Natural killer cell treated with Interleukin-12 subunit alpha and Interleukin-12 subunit beta and Interleukin-15 and Interleukin-18, amount 100 ng/mL, for 72 hours (primary cell): ENCODE results near the gene CPNE9. TPM values are rescaled to one million over a fixed set of nuclear protein-coding genes. Genes with fewer than 3 reads are reported as not detected.

Source experiments
- ATAC-seq, 2 donors: fragments of 150-1000 bp; cut with Tn5 transposase in 1 of 2; sonication (Bioruptor Pico), chemical (Tn5 transposase) in 1 of 2; 2 replicates each; pipeline ENCODE4 v1.10.0; 2021
- DNase-seq: peaks from one replicate; pipeline ENCODE4 v3.0.0; 2022; ENCODE audit warnings: low spot score
- H3K27ac Mint-ChIP-seq, 2 donors: 1 replicate in 1 of 2; 2 replicates in 1 of 2; pipeline ENCODE4 v1.8.0; 2022; ENCODE audit warnings: mixed read lengths in 2 of 2, mild to moderate bottlenecking in 1 of 2, moderate library complexity in 1 of 2
- H3K27me3 Mint-ChIP-seq, 2 donors: 1 replicate in 1 of 2; 2 replicates in 1 of 2; pipeline ENCODE4 v1.8.0; 2022; ENCODE audit warnings: mixed read lengths in 2 of 2
- H3K36me3 Mint-ChIP-seq: one replicate; pipeline ENCODE4 v1.8.0; 2022; ENCODE audit warnings: mixed read lengths
- H3K4me1 Mint-ChIP-seq, 2 donors: 1 replicate in 1 of 2; 2 replicates in 1 of 2; pipeline ENCODE4 v1.8.0; 2022; ENCODE audit warnings: low read depth in 2 of 2, mixed read lengths in 2 of 2, mild to moderate bottlenecking in 1 of 2
- H3K4me3 Mint-ChIP-seq: one replicate; pipeline ENCODE4 v1.8.0; 2022; ENCODE audit warnings: mixed read lengths
- H3K9me3 Mint-ChIP-seq: 2 replicates; pipeline ENCODE4 v1.8.0; 2022; ENCODE audit warnings: mixed read lengths
- total RNA-seq, 2 donors: library from RNA; stranded (reverse); gene quantifications; one replicate each; pipeline ENCODE4 v1.2.3, GENCODE V29; 2022

Gene CPNE9
- total RNA-seq, 2 donors from 2014 or later = 0.29 TPM; not detected in 1

GRCh38 chr3:9695345-9695744 lies 8.3 kb upstream of the CPNE9 start:
- no peak for ATAC-seq
- no peak for DNase-seq
- Mint-ChIP-seq H3K4me1 (peaks cover 0 to 8% of the 10 kb centered on the region in 2 donors), H3K36me3 (peaks cover 7% of the 10 kb centered on the region), H3K9me3 (no peaks in the 10 kb centered on the region), H3K27me3 (no peaks in the 10 kb centered on the region), H3K4me3 (no peak overlapping the region), H3K27ac (no peak overlapping the region)

- peaks cover 0 to 6% of the 10 kb centered on the region in 2 donors for H3K4me1 Mint-ChIP-seq
- ATAC-seq = no peak
- H3K27ac Mint-ChIP-seq = no peak overlapping the region
- H3K4me3 Mint-ChIP-seq = no peak overlapping the region
- no peaks in the 10 kb centered on the region for H3K27me3 Mint-ChIP-seq
- no peaks in the 10 kb centered on the region for H3K9me3 Mint-ChIP-seq
- DNase-seq = no peak
- H3K36me3 Mint-ChIP-seq = peaks cover 7% of the 10 kb centered on the region
These were observed 7.9 kb upstream of the CPNE9 start for GRCh38 chr3:9695746-9696145.

- Mint-ChIP-seq H3K27ac (no peak overlapping the region), H3K36me3 (peaks cover 7% of the 10 kb centered on the region), H3K4me3 (no peak overlapping the region), H3K9me3 (no peaks in the 10 kb centered on the region), H3K27me3 (no peaks in the 10 kb centered on the region), H3K4me1 (peaks cover 0 to 6% of the 10 kb centered on the region in 2 donors)
- ATAC-seq = no peak
- no peak for DNase-seq
These were observed 7.0 kb upstream of the CPNE9 start for GRCh38 chr3:9696480-9697220.

- DNase-seq (no peak), ATAC-seq (no peak)
- Mint-ChIP-seq H3K27ac (no peak overlapping the region), H3K9me3 (no peaks in the 10 kb centered on the region), H3K4me1 (peaks cover 0 to 6% of the 10 kb centered on the region in 2 donors), H3K4me3 (no peak overlapping the region), H3K27me3 (no peaks in the 10 kb centered on the region), H3K36me3 (peaks cover 7% of the 10 kb centered on the region)
These were observed 5.7 kb upstream of the CPNE9 start for GRCh38 chr3:9697892-9698291.

- Mint-ChIP-seq H3K9me3 (no peaks in the 10 kb centered on the region), H3K27me3 (no peaks in the 10 kb centered on the region), H3K4me3 (no peak overlapping the region), H3K36me3 (peaks cover 7% of the 10 kb centered on the region), H3K4me1 (peaks cover 0 to 6% of the 10 kb centered on the region in 2 donors), H3K27ac (no peak overlapping the region)
- DNase-seq = no peak
- ATAC-seq = no peak
These were observed 5.3 kb upstream of the CPNE9 start for GRCh38 chr3:9698293-9698692.

GRCh38 chr3:9700536-9700935 lies 3.1 kb upstream of the CPNE9 start:
- no peaks in the 10 kb centered on the region for H3K9me3 Mint-ChIP-seq
- DNase-seq = no peak
- H3K36me3 Mint-ChIP-seq = peaks cover 7% of the 10 kb centered on the region
- peaks cover 0 to 5% of the 10 kb centered on the region in 2 donors for H3K27me3 Mint-ChIP-seq
- peak overlapping the region in 1 of 2 donors; percentile 24 for H3K27ac Mint-ChIP-seq
- H3K4me3 Mint-ChIP-seq = no peak overlapping the region
- H3K4me1 Mint-ChIP-seq = peaks cover 0 to 9% of the 10 kb centered on the region in 2 donors
- no peak for ATAC-seq

- no peak for ATAC-seq
- Mint-ChIP-seq H3K4me1 (peaks cover 0 to 9% of the 10 kb centered on the region in 2 donors), H3K9me3 (no peaks in the 10 kb centered on the region), H3K4me3 (no peak overlapping the region), H3K36me3 (peaks cover 7% of the 10 kb centered on the region), H3K27me3 (peaks cover 4 to 5% of the 10 kb centered on the region in 2 donors), H3K27ac (no peak overlapping the region)
- DNase-seq = no peak
These were observed 2.6 kb upstream of the CPNE9 start for GRCh38 chr3:9701006-9701405.

GRCh38 chr3:9701711-9702110 lies 1.9 kb upstream of the CPNE9 start:
- DNase-seq (no peak), ATAC-seq (no peak)
- Mint-ChIP-seq H3K27me3 (peaks cover 8 to 9% of the 10 kb centered on the region in 2 donors), H3K36me3 (peaks cover 7% of the 10 kb centered on the region), H3K27ac (no peak overlapping the region), H3K4me1 (peaks cover 0 to 11% of the 10 kb centered on the region in 2 donors), H3K9me3 (no peaks in the 10 kb centered on the region), H3K4me3 (no peak overlapping the region)

GRCh38 chr3:9703240-9703639 lies 393 bp upstream of the CPNE9 start:
- H3K4me1 Mint-ChIP-seq = peaks cover 0 to 11% of the 10 kb centered on the region in 2 donors

GRCh38 chr3:9704347-9705322 lies 1.0 kb downstream of the CPNE9 start:
- H3K36me3 Mint-ChIP-seq = peaks cover 6% of the 10 kb centered on the region
- no peak for DNase-seq
- peak; percentile 52 to 68 for ATAC-seq
- no peaks in the 10 kb centered on the region for H3K9me3 Mint-ChIP-seq
- no peak overlapping the region for H3K27ac Mint-ChIP-seq
- no peak overlapping the region for H3K4me3 Mint-ChIP-seq
- peaks cover 0 to 10% of the 10 kb centered on the region in 2 donors for H3K4me1 Mint-ChIP-seq
- peaks cover 8 to 9% of the 10 kb centered on the region in 2 donors for H3K27me3 Mint-ChIP-seq

More at GRCh38 chr3:9703240-9703639, 393 bp upstream of the CPNE9 start:
- no peak overlapping the region for H3K4me3 Mint-ChIP-seq
- DNase-seq (no peak), ATAC-seq (no peak)
- H3K36me3 Mint-ChIP-seq = peaks cover 7% of the 10 kb centered on the region
- H3K27me3 Mint-ChIP-seq = peaks cover 8 to 9% of the 10 kb centered on the region in 2 donors
- no peak overlapping the region for H3K27ac Mint-ChIP-seq
- no peaks in the 10 kb centered on the region for H3K9me3 Mint-ChIP-seq

GRCh38 chr3:9710174-9710739 lies 6.6 kb downstream of the CPNE9 start:
- Mint-ChIP-seq H3K27me3 (peaks cover 5 to 17% of the 10 kb centered on the region in 2 donors), H3K4me3 (no peak overlapping the region), H3K27ac (no peak overlapping the region), H3K36me3 (no peaks in the 10 kb centered on the region), H3K4me1 (peaks cover 0 to 6% of the 10 kb centered on the region in 2 donors), H3K9me3 (no peaks in the 10 kb centered on the region)
- no peak for ATAC-seq
- no peak for DNase-seq

- DNase-seq (no peak), ATAC-seq (no peak)
- H3K27ac Mint-ChIP-seq = no peak overlapping the region
- no peaks in the 10 kb centered on the region for H3K9me3 Mint-ChIP-seq
- no peak overlapping the region for H3K4me3 Mint-ChIP-seq
- H3K4me1 Mint-ChIP-seq = peaks cover 0 to 4% of the 10 kb centered on the region in 2 donors
- H3K36me3 Mint-ChIP-seq = no peaks in the 10 kb centered on the region
- peaks cover 0 to 8% of the 10 kb centered on the region in 2 donors for H3K27me3 Mint-ChIP-seq
These were observed 8.8 kb downstream of the CPNE9 start for GRCh38 chr3:9712415-9712814.

GRCh38 chr3:9713142-9713541 lies 9.5 kb downstream of the CPNE9 start:
- DNase-seq (no peak), ATAC-seq (no peak)
- H3K27ac Mint-ChIP-seq = no peak overlapping the region
- peaks cover 0 to 8% of the 10 kb centered on the region in 2 donors for H3K27me3 Mint-ChIP-seq
- H3K9me3 Mint-ChIP-seq = no peaks in the 10 kb centered on the region
- H3K4me1 Mint-ChIP-seq = peaks cover 0 to 4% of the 10 kb centered on the region in 2 donors
- H3K36me3 Mint-ChIP-seq = no peaks in the 10 kb centered on the region
- H3K4me3 Mint-ChIP-seq = no peak overlapping the region
